Erythroblast (primary cell): ENCODE results near the gene STX2.

Experiments
- GATA1 ChIP-seq: IDR thresholded peaks from 2 replicates; pipeline ENCODE4 v1.6.1; 2011; ENCODE audit warnings: low read depth, mild to moderate bottlenecking, control low read depth, low read length, moderate library complexity
- POLR2A ChIP-seq: IDR thresholded peaks from 2 replicates; pipeline ENCODE4 v1.6.1; 2011; ENCODE audit warnings: mild to moderate bottlenecking, low read length

DNA sequence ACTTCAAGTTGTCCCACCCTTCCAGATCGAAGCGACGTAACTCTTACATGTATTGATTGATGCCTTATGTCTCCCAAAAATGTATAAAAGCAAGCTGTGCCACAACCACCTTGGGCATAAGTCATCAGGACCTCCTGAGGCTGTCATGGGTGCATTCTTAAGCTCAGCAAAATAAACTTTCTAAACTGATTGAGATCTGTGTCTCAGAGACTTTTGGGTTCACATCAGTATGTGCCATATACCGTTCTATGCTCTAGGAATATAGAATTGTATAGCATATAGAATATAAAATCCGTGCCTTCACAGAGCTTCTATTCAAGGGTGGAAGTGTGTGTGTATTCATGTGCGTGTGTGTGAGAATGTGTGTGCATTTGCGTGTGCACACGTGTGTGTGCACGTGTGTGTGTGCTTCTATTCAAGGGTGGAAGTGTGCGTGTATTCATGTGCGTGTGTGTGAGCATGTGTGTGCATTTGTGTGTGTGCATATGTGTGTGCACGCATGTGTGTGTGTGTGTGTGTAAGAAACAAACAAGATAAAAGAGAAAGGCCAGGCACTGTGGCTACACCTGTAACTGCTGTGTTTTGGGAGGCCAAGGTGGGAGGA, 11.5 kb upstream of the STX2 start:
- TF ChIP-seq POLR2A: no peak
- TF ChIP-seq GATA1: no peak
